ENCODE data around the gene STOML1. TPM values are rescaled to one million over a fixed set of nuclear protein-coding genes. Genes with fewer than 3 reads are reported as not detected.
A peak's percentile ranks its signal among the peaks of the same experiment; 100 is the strongest.

STOML1 gene
- total RNA-seq, 4 donors from 2014 or later: 16.6 to 29.1 (median 21.5) TPM

DNA sequence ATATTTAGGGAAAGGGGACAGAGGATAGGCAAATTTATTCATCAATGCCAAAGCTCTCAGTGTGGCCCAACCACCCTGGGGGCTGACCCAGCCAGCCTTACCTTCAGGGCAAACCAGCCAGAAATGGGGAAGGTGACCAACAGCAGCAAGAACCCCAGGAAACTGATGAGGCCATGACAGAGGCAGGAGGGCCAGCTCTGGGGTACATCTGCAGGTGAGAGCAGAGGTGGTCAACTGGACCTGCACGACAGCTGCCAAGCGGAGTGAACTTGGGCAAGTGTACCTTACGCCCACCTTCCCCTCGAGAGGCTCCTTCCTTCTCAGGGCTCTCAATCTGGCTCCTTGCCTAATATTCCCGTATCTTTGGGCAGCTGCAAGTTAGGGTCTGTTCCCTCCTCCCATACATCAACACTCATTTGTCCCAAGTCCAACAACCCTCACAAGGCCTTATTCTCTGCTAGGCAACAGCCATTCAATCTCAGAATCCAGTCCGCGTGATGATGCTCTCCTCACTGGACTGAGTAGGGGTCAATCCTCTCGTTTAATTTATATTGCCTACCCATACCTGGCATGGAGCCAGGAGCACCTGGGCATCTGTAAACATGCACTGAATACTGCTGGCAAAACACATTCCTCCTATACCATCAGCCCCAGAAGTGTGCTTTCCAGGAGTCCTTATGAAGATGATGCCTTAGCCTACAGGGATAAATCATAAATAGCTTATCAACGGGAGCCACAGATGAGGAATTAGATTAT lies 1.7 kb downstream of the STOML1 start:
- H3K9me3 ChIP-seq: no peaks in the 10 kb centered on the region
- DNase-seq (ENCODE audit: low spot score in 2 of 2): no peak
- 53 to 57% methylated on average over 9 of the region's 9 CpGs for WGBS, 2 donors
- TF ChIP-seq, protein P1, sequence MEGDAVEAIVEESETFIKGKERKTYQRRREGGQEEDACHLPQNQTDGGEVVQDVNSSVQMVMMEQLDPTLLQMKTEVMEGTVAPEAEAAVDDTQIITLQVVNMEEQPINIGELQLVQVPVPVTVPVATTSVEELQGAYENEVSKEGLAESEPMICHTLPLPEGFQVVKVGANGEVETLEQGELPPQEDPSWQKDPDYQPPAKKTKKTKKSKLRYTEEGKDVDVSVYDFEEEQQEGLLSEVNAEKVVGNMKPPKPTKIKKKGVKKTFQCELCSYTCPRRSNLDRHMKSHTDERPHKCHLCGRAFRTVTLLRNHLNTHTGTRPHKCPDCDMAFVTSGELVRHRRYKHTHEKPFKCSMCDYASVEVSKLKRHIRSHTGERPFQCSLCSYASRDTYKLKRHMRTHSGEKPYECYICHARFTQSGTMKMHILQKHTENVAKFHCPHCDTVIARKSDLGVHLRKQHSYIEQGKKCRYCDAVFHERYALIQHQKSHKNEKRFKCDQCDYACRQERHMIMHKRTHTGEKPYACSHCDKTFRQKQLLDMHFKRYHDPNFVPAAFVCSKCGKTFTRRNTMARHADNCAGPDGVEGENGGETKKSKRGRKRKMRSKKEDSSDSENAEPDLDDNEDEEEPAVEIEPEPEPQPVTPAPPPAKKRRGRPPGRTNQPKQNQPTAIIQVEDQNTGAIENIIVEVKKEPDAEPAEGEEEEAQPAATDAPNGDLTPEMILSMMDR (IDR thresholded peaks at IDR 0.05): no peak
- no peak for TF ChIP-seq EP300 (IDR thresholded peaks at IDR 0.05)
- TF ChIP-seq POLR2A (IDR thresholded peaks at IDR 0.05): no peak
- H3K4me1 ChIP-seq: peaks cover 3 to 86% (median 51%) of the 10 kb centered on the region in 4 donors
- H3K36me3 ChIP-seq: peaks cover 0 to 28% (median 0%) of the 10 kb centered on the region in 3 donors
- peak overlapping the region in 1 of 4 donors; percentile 98 for H3K4me3 ChIP-seq
- H3K27me3 ChIP-seq: no peaks in the 10 kb centered on the region
- peak overlapping the region in 3 of 4 donors; percentile 84 to 92 (median 85) for H3K27ac ChIP-seq

DNA sequence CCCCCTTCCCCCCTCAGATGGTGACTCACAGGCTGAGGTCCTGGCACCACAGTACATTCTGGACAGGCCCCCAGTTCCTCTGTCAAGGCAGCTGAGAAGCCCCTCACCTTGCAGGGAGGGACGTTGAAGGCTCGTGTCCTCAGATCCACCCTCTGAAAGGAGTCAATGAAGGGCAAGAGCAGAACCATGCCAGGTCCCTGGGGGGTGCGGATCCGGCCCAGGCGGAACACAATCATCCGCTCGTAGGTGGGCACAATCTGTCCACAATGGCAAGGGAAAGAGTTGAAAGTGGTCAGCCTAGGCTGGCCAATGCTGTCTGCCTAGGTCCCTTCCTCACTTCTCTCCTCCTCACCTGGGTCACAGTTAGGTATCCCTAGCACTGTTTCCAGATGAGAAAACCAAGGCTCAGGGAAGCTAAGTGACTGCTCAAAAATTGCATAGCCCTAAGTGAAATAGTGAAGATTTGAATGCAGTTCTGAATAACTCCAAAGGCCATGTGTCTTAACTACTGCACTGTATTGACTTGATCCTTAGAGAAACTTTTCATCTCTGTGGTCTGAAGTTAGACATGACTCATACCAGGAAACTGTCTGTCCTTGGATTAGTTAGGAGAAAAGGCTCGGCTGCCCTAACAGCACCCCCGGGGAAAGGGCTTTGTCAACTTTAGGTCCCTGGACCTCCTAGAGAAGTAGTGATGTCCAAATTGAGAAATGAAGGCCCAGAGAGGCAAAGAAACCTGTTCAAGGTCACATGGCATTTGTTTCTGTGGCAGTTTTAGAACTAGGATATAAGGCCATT lies 2.9 kb downstream of the STOML1 start:
- 63 to 81% methylated on average over 8 to 9 of the region's 9 CpGs for WGBS, 2 donors
- no peak for DNase-seq (ENCODE audit: low spot score in 2 of 2)
- Histone ChIP-seq H3K36me3 (peaks cover 0 to 39% (median 0%) of the 10 kb centered on the region in 3 donors), H3K9me3 (no peaks in the 10 kb centered on the region), H3K4me1 (peaks cover 8 to 94% (median 59%) of the 10 kb centered on the region in 4 donors), H3K27me3 (no peaks in the 10 kb centered on the region), H3K4me3 (no peak overlapping the region), H3K27ac (peak overlapping the region in 3 of 4 donors; percentile 17 to 92 (median 84))
- TF ChIP-seq POLR2A (IDR thresholded peaks at IDR 0.05): no peak
- TF ChIP-seq, protein P1 (IDR thresholded peaks at IDR 0.05): no peak
- TF ChIP-seq EP300 (IDR thresholded peaks at IDR 0.05): no peak

DNA sequence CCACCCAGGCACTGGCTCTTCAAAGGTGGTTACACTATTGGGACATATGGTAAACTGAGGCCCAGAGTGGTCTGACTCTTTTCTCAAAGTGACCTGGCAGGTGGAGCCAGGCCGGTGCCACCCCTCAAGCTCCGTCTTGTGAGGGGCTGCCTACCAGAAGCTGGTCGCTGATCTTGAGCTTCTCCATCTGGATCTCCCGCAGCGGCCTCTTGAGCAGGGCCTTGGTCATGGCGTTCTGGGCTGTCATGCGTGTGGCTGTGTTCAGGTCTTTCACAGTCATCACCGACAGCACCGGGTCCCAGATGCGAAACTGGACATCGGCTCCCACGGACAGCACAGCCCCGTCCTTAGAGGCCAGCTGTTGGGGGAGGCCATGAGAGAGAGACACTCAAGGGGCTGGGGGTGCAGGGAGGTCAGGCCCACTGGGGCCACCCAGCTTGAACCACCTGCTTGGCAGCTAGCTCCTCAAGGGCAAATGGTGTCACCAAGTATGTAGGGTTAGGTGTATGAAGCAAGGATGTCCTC lies 3.6 kb downstream of the STOML1 start:
- Histone ChIP-seq H3K27me3 (no peaks in the 10 kb centered on the region), H3K4me3 (no peak overlapping the region), H3K9me3 (no peaks in the 10 kb centered on the region), H3K36me3 (peaks cover 0 to 46% (median 0%) of the 10 kb centered on the region in 3 donors), H3K4me1 (peaks cover 10 to 94% (median 60%) of the 10 kb centered on the region in 4 donors), H3K27ac (peak overlapping the region in 2 of 4 donors; percentile 84 to 92)
- TF ChIP-seq, protein P1 (IDR thresholded peaks at IDR 0.05): no peak
- TF ChIP-seq POLR2A (IDR thresholded peaks at IDR 0.05) (no peak), EP300 (IDR thresholded peaks at IDR 0.05) (no peak)
- 94 to 96% methylated on average over 13 of the region's 13 CpGs for WGBS, 2 donors
- no peak for DNase-seq (ENCODE audit: low spot score in 2 of 2)

DNA sequence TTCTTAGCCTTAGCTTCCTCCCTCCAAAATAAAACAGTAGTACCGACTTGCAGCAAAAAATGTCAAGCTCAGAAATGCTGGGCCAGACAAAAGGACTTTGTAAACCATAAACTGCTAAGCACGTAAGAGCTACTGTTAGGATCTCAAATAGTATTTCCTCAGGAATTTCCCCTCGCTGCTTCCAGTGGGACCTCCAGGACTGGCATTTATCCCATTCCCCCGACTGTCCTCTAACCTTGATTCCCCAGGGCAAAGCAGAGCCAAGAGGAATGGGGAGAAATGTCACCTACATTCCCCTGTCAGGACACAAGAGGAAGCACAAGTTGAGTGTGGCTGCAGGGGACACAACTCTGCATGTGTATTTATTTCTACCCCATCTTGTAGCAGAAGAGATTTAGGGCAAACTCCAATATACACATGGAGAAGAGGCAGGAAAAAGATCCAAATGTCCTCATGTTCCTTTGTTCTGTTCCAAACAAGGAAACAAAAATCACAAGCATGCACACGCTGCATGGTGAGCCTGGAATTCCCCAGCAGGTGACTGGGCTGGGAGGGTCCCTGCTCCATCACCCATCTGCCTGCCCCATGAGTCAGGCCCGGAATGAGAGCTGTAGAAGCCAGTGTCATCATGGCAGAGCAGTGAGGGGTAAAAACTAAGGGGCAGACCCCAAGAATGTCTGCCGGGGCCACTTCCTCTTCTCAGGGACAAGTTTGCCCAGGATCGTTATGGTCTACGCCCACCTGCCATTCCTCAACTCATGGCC lies 4.2 kb downstream of the STOML1 start:
- H3K4me3 ChIP-seq: no peak overlapping the region
- H3K27ac ChIP-seq: peak overlapping the region in 3 of 4 donors; percentile 25 to 92 (median 92)
- H3K9me3 ChIP-seq: no peaks in the 10 kb centered on the region
- TF ChIP-seq EP300 (IDR thresholded peaks at IDR 0.05): no peak
- TF ChIP-seq, protein P1 (IDR thresholded peaks at IDR 0.05): no peak
- no peak for TF ChIP-seq POLR2A (IDR thresholded peaks at IDR 0.05)
- H3K27me3 ChIP-seq: no peaks in the 10 kb centered on the region
- H3K36me3 ChIP-seq: peaks cover 0 to 48% (median 0%) of the 10 kb centered on the region in 3 donors
- DNase-seq (ENCODE audit: low spot score in 2 of 2): no peak
- WGBS, 2 donors: 55 to 56% methylated on average over 9 of the region's 9 CpGs
- peaks cover 10 to 94% (median 62%) of the 10 kb centered on the region in 4 donors for H3K4me1 ChIP-seq
